Cortex of kidney (tissue), 1 donor: ENCODE measurements around the gene GSG1L.

ENCODE experiments used
- DNase-seq: peaks from one replicate; lab custom pipeline; 2025; lab: John Stamatoyannopoulos, UW

The GSG1L gene

GRCh38 chr16:27772093-27772825 is 291.3 kb downstream of the GSG1L start:
- no peak for DNase-seq

- no peak for DNase-seq
Observed at GRCh38 chr16:27771201-27771910, 292.2 kb downstream of the GSG1L start.

GRCh38 chr16:27770271-27771196 is 293.0 kb downstream of the GSG1L start:
- DNase-seq = no peak

- no peak for DNase-seq
Observed at GRCh38 chr16:27769561-27770255, 293.8 kb downstream of the GSG1L start.

- no peak for DNase-seq
Observed at GRCh38 chr16:27768651-27769272, 294.8 kb downstream of the GSG1L start.

GRCh38 chr16:27767971-27768591 is 295.4 kb downstream of the GSG1L start:
- DNase-seq = no peak

- no peak for DNase-seq
Observed at GRCh38 chr16:27767081-27767480, 296.4 kb downstream of the GSG1L start.

- no peak for DNase-seq
Observed at GRCh38 chr16:27766236-27766925, 297.1 kb downstream of the GSG1L start.

- no peak for DNase-seq
Observed at GRCh38 chr16:27764869-27765675, 298.4 kb downstream of the GSG1L start.

- DNase-seq = no peak
Observed at GRCh38 chr16:27764427-27764826, 299.1 kb downstream of the GSG1L start.

- no peak for DNase-seq
Observed at GRCh38 chr16:27762441-27762840, 301.1 kb downstream of the GSG1L start.

- DNase-seq = no peak
Observed at GRCh38 chr16:27761816-27762215, 301.7 kb downstream of the GSG1L start.

- DNase-seq = no peak
Observed at GRCh38 chr16:27760789-27761176, 302.7 kb downstream of the GSG1L start.

- DNase-seq = no peak
Observed at GRCh38 chr16:27759967-27760788, 303.3 kb downstream of the GSG1L start.

- no peak for DNase-seq
Observed at GRCh38 chr16:27759301-27759871, 304.1 kb downstream of the GSG1L start.

- no peak for DNase-seq
Observed at GRCh38 chr16:27758544-27758943, 305.0 kb downstream of the GSG1L start.

GRCh38 chr16:27756206-27756970 is 307.1 kb downstream of the GSG1L start:
- DNase-seq = no peak
